ENCODE measurements around the gene SUFU.

The SUFU gene

DNA sequence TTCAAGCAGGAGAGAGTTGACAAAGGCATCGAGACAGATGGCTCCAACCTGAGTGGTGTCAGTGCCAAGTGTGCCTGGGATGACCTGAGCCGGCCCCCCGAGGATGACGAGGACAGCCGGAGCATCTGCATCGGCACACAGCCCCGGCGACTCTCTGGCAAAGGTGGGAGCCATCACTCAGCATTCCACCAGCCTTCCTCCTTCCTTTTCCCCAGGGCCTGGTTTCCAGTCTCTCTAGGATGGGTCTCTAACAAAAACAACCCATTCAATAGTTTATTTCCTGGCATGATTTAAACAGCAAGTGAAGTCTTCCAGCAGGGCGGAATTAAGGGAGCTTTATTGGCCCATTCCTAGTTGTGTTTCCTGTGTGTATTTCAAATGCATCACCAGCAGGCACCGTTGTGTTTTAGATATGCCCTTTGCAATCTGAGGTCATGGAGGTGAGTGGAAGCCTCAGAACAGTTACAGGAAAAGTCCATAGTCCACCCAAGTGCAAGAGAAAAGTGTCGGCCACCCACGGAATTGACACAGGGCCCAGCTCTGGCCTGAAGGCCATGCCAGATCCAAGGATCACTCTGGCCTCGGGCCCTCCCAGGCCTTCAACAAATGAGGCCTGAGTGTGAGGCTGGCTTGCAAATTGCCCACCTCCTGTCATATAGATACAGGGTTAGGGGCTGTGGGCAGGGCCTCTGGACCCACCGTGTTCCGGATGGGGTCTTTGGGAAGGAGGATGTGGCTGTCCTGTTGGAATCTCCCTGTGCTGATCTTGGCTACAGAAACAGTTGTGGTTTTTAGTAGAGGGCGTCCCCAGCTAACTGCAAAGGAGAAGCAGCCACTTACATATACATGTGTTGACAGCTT is 93.6 kb downstream of the SUFU start:
- no peak for DNase-seq (ENCODE audit: low read depth)

DNA sequence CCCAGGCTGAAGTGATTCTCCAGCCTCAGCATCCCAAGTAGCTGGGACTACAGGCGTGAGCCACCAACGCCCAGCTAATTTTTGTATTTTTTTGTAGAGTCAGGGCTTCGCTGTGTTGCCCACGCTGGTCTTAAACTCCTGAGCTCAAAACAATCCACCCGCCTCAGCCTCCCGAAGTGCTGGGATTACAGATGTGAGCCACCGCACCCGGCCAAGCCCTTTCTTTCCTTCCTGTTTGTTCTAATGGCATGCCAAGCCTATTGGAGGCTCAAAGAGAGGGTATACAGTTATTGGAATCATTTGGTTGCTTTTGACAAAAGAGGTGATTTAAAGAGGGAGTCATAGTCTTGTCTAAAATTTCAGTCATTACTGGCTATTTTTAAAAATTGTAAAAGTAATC is 94.5 kb downstream of the SUFU start:
- no peak for DNase-seq (ENCODE audit: low read depth)

DNA sequence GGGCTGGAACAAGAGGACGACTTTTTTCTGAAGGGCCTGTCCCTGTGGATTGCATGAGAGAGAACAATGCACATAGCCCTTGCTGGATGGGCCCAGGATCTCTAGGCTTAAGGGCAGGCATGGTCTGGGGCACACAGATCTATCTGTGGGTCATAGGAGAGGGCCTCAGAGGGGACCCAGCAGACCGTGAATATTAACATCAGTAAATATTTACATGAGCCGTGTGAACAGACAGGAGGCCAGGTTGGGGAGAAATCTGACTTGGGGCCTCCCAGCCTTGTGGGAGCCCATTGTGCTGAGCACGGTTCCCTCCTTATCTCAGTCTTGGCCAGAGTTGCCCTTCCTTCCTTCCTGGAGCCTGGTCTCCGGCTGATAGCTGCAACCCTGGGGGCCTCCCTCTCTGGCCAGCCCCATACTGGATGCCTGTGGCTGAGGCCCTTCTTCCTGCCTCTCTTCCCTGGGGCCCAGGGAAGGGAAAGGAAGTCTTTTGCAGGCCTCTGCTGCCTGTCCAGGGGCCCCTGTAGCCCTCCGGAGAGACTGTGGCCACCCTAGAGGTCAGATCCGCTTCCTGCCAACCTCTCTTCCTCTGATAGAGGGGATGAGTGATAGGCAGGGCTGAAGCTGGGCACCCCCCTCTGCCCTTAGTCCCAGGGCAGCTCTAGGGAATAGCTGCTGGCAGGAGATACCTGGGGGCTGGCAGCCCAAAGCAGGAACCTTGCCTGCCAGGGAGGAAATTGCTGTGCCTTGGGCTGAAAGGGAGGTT is 96.0 kb downstream of the SUFU start:
- DNase-seq (ENCODE audit: low read depth) = no peak

DNA sequence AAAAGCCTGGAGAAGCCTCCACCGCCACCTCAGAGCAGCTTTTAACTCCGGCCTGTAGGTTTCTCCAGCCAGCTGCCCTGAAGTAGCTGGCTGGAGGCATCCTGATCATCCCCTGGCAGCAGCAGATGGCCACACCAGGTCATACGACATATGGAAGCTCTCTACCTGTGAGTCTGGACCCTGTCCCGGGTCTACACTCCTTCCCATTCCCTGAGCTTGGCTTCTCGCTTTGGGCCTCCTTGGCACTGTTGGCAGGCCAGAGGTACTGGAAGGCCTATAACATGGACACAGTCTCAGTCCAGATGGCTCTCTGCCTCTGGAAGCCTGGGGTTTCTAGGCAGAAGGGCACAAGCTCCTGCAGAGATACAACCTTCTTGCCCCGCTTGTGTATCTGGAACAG is 97.0 kb downstream of the SUFU start:
- DNase-seq (ENCODE audit: low read depth) = no peak

DNA sequence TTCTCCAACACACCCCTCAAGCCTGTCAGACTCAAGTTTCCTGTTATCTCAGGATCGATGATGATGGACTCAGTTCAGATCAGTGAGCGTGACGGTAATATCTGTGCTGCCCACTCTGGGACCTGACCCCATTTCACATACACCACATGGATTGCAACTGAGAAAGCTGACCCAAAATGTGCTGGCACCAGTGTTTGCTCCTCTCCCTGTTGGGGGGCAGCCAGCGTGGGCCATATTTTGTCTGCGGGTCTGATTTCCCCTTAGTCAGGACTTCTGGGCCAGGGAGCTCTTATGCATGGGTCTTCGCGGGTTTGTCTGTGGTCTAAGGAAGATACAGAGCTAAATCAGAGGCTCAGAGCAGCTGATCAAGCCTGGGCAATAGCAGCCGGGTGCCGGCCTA is 97.9 kb downstream of the SUFU start:
- DNase-seq (ENCODE audit: low read depth) = no peak

DNA sequence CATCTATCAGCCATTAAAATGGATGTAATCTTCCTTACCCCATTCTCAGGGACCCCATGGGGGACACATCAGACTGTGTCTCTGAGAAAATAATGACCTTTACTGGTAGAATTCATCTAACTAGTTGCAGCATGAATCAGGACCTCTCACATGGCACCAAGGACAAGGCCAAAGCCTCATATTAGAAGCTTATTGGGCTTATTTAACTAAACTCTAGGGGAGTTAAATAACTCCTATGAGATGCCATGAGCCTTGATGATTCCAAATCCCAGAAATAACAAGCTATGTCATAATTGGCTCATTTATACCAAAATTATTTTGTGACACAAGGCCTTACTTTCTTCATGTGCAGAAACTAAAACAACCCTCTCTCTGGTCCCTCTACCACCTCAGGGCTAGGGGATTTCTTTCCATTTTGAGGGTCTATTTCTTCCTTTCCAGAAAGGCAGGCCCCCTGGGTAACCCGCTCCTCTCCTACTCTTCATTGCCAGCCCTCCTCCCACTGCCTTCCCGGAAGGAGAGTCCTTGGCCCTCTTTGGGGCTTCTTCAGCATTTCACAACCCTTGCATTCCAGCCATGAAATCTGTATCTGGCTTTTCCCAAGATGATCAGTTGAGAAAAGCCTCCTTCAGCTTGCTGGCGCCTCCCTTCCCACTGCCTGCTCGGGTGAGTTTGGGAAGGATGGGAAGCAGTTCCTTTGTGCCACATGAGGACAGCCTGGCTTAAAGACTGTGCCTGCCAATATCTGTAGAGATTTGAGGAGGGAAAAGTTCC is 98.7 kb downstream of the SUFU start:
- no peak for DNase-seq (ENCODE audit: low read depth)

DNA sequence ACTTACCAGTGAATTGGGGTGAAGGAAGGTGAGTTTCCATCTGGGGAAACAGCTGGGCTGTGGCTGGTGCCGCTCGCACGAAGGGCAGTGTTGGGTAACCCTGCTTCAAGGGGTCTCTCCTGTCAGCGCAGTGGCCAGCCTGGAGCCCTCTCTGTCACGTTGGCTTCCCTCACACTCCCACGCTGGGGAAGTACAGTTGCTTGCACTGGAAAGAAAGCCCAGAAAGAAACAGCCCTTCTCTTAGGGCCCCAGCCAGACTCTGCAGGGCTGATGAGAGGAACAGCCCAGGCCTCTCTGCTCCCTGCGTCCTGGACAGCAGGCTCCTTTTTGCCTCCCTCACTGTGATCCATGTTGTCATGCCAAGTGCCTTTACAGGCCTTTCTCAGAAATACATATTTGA is 100.2 kb downstream of the SUFU start:
- DNase-seq (ENCODE audit: low read depth) = no peak

DNA sequence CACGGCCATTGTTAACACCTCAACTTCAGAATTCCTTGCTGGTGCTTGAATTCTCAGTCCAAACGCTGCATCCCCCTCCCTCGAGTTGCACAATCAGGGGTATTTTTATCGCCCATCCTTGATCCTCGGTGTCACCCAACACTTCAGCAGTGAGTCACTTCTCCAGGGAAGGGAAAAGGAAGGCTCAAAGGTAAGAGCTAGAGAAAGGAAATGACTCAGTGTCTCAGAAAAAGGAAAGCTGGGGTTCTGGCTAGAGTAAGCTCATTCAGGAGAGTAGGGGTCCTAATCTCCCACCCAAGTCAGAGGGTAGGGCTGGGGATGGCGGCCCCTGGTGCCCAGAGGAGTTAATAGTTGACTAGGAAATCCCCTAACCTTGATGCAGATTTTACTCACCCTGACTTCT is 100.7 kb downstream of the SUFU start:
- no peak for DNase-seq (ENCODE audit: low read depth)

DNA sequence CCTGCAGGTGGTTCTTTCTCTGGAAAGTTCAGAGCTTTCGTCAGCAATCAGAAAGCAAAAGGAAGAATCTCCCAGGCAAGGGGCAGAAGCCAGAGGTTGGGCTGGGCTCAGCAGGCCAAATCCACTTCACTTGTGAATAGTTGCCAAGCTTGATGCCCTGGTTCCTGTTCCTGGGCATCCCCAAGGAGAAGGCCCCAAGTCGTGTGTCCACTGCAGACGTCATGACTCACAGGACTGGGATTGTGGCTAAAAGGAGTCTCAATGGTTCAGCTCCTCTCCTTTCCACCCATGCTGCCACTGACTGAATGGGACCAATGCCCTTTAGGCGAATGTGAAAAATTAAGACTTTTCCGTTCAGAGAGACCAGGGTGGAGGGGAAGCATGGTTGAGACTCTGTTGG is 101.9 kb downstream of the SUFU start:
- DNase-seq (ENCODE audit: low read depth) = no peak

DNA sequence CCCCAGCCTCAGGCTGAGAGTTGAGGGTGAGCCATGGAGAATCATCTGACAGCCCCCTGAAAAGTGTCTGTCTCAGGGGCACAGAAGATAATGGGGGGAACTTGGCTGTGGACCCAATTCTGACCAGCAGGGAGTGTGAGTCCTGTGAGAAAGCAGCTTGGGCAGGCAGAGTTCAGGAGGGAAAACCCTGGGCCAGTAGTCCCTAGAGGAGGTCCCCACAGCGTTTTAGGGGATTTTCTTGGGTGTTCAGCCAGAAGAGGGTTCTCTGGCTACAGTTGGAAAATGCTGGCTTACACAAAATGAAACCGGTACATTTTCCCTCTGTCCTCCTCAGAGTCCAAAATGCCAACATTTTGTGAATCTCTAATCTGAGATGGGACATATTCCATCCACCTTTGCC is 104.7 kb downstream of the SUFU start:
- no peak for DNase-seq (ENCODE audit: low read depth)

DNA sequence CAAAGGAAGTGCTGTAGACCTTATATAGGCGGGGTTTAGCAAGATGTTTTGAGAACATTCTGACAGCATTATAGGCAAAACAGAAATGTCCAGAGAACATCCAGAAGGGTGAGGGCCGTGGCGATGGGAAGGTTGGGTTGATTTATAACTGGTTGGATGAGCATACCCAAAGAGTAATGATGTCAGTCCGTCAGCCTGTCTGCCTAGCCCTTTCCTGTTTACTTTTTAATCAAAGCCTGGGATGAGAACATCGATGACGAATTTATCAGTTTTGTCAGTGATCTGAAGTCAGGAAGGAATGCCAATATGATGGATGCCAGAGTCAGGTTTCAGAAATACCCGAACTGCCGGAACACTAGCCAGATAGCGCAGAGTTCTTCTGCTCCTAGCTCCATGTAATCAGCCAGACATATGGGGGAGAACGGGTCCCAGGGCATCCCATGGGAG is 106.7 kb downstream of the SUFU start:
- DNase-seq (ENCODE audit: low read depth) = no peak

DNA sequence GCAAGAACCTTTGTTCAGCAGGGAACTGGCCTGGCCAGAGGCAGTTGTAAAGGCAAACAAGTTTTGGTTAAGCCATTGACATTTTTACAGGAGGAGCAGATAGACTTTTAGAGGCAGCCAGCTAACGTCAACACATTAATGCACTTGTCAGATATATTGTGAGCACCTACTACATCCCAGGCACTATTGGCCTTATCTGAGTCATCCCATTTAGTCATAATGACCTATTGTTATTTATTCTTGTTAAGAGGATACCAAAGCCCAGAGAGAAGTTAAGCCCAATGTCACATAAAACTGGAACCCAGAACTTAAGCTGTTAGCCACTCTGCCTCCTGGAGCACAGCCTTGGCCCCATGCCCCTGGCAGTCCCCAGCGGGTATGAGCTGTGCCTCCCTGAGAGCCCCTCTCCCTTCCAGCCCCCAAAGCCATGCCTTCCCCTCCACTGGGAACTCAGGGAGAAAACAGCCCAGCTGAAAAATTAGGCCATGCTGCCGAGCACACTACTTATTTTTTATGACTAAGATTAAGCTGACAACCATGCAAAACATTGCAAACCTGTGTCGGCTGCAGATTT is 107.8 kb downstream of the SUFU start:
- DNase-seq (ENCODE audit: low read depth) = no peak

DNA sequence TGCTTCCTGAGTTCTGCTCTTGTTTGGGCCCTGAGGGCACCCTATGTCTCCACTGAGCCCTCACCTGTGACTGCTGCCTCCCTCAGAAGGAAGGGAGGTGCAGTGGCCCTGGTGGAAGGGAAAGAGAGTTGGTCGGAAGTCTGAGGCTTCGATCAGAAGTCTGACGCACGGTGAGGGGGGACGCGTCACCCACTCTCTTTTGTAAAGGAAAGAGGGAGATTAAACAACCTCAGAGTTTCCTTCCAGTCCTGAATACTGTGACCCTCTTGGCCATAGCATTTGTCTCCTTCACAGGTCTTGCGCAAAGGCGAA is 109.1 kb downstream of the SUFU start:
- DNase-seq (ENCODE audit: low read depth) = peak; percentile 45

DNA sequence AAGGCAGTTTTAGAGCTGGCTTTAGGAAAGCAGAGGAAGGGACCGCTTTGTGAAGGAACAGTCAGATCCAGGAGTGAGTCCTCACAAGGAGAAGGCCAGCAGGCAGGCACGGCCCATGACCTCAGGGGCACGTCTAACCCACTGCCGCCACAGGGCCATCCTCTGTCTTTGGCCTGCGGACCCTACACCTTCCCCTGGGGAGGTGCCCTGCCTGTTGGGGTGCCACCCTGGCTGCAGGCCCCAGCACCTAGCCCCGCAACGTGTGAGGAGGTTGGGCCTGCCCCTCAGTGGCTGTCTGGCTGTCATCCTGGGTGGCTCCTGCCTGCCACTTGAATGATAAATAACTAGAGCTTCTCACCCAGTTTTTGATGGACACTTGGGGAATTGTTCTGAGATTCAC is 109.5 kb downstream of the SUFU start:
- DNase-seq (ENCODE audit: low read depth) = no peak

DNA sequence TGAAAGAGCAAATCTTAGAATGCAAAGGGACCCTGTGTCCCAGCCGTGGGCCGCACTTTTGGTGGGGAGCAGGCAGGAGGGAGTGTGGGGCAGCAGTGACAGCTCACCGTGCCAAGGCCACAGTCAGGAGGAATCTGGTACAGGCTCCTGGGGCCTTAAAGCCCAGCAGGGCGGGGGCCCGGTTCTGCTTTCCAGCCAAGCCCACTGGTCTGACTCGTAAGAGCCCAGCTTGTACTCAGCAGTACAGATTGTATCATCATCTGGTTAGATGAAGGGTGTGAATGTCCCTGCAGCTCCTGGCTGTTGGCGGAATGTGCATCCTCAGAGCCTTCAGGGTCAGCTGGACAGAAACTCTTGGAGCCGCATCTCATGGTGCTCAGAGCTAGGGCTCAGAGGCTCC is 110.0 kb downstream of the SUFU start:
- no peak for DNase-seq (ENCODE audit: low read depth)

DNA sequence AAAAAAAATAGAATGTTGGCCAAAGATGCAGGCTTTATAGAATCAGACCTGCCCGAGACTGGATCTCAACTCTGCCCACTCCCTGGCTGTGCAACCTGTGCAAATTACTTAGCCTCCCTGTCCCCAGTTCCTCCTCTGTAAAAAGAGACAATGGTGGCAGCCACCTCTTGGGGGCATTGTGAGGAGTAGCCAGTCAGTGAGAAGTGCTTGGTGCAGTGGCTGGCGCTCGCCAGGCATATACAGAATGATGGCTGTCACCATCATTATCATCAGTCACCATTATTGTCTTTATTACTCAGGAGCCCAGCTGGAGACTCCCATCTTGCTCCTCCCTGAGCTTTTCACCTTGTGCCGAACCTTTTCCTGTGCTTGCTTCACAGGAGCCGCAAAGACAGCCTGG is 111.1 kb downstream of the SUFU start:
- DNase-seq (ENCODE audit: low read depth) = no peak

DNA sequence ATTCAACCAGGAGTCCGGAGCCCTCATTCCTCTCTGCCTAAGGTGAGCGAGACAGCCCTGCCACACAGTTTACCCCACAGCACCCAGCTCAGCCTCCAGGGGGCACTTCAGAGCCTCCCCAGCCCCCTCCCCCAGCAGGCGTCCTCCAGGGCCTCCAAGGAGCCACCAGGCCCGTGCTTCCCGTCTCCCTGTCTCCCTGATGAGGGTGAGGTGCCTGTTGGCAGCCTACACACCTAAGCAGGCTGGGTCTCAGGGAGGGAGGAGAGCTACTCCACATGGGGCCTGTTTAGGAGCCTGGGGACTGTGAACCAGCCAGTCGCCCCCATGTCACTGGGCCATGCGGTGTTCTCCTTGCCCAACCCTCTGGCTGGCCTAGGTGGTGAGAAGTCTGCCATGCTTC is 111.6 kb downstream of the SUFU start:
- no peak for DNase-seq (ENCODE audit: low read depth)

DNA sequence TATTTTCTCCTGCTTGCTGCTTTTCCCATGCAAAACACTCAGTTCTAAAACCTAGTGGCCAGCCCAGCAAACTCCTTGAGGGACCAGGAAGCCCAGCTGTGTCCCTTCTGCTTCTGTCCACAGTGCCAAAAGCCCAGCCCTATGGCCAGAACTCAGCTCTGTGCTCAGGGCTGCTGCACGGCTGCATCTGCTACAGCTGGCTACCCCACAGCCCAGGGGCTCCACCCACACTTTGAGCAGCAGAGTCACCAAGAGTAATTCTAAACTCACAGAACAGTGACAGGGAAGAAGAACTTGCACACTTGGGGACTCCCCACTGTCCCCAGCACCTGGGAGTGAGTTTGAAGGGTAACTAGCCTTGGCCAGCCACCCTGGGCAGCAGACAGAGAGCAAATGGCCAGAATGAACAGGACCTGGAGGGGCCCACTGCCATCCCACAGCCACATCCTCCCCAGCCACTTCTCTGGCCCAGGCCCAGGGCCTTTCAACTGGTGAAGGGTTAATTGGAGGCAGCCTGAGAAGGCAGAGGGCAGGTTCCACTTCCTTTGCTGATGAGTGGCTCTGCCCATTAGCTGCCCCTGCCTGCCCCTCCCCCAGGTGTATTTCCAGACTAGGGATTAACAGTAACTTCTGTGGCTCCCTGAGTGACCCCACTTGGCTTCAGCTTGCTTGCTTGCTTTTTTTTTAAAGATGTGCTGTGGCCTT is 112.4 kb downstream of the SUFU start:
- no peak for DNase-seq (ENCODE audit: low read depth)

DNA sequence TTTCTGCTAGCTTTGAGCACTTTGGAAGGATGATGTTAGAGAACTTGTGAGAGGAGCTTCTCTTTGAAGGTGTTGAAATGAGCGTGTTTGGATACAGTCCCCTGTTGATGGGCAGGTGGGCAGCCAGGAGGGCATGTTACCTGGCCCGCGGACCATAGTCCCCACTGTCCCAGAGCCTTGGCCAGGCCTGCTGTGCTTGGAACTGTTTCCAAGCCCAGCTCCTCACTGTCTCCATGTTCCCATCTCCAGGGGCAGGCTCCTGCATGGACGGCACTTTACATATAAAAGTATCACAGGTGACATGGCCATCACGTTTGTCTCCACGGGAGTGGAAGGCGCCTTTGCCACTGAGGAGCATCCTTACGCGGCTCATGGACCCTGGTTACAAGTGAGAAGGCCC is 113.3 kb downstream of the SUFU start:
- no peak for DNase-seq (ENCODE audit: low read depth)

DNA sequence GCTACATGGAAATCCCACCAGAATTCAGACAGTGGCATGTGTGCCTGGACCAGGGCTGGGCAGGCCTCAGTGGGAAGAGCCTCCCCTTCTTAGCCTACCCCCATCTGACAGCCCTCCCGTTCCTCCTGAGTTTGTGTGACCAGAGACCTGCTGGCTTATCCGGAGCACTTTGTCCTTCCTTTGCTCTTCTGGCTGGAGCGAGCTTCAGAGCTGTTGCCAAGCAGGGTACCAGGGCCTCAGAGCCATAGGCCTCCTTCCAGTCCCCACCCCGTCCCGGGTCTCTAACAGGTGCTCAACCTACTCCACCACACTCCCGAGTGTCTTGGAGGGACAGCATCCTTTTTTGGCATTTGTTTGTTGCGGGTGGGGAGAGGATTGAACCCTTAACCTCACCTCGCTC is 114.0 kb downstream of the SUFU start:
- DNase-seq (ENCODE audit: low read depth) = no peak

DNA sequence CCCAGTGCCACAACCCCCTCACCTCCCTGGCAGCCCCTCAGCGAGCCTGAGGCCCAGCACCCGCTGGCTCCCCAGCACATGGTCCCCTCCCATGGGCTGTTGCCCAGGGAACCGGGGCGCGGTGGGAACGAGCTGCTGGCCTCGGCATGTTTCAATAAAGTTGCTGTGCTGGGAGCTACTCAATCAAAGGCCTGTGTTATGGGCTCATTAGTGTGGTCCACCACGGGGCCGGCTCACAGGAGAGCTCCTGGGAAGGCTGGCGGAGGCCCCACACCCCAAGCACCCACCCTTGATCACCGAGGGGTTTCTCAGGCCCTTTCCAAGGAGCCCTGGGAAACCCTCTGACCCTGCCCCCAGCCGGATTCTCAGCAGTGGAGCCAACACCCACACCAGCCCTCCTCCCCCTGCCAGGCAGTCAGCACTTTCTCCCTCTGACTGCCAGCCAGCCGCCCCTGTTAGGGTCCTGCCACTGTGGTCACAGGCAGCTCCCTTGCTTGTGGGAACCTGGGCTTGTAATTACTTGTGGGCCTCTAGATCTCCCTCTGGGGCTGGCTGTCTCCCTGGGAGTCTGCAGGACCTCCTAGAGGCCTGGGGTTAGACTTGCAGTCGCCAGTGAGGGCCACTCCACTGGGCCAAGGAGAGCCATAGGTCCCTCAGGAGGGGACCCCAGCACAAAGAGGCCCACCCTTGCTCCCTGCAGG is 115.7 kb downstream of the SUFU start:
- no peak for DNase-seq (ENCODE audit: low read depth)
